Measurements from ENCODE around the gene STRADB. TPM values are rescaled to one million over a fixed set of nuclear protein-coding genes. Genes with fewer than 3 reads are reported as not detected.
"Not testable (repeated sequence)": the region's sequence is repeated elsewhere in the genome, so short reads cannot be mapped to it uniquely, and the experiment has no call there.

The STRADB gene
- total and polyA plus RNA-seq, 2 experiments from 2014 or later: 35.9 to 37.1 TPM

- H3K27me3 Mint-ChIP-seq (ENCODE audit: insufficient read depth, low read depth, poor library complexity): peaks cover 6% of the 10 kb centered on the region
- TF ChIP-seq, protein P1, sequence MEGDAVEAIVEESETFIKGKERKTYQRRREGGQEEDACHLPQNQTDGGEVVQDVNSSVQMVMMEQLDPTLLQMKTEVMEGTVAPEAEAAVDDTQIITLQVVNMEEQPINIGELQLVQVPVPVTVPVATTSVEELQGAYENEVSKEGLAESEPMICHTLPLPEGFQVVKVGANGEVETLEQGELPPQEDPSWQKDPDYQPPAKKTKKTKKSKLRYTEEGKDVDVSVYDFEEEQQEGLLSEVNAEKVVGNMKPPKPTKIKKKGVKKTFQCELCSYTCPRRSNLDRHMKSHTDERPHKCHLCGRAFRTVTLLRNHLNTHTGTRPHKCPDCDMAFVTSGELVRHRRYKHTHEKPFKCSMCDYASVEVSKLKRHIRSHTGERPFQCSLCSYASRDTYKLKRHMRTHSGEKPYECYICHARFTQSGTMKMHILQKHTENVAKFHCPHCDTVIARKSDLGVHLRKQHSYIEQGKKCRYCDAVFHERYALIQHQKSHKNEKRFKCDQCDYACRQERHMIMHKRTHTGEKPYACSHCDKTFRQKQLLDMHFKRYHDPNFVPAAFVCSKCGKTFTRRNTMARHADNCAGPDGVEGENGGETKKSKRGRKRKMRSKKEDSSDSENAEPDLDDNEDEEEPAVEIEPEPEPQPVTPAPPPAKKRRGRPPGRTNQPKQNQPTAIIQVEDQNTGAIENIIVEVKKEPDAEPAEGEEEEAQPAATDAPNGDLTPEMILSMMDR (conservative IDR thresholded peaks at IDR 0.05; ENCODE audit: low read depth in 2 of 2): no peak
- TF ChIP-seq ZNF114 (CRISPR knock-in tag; IDR thresholded peaks at IDR 0.05) (no peak), EZH2 (IDR thresholded peaks at IDR 0.05; ENCODE audit: low read depth, unreplicated experiment) (no peak), JUNB (IDR thresholded peaks at IDR 0.05; ENCODE audit: unreplicated experiment) (no peak), CREB1 (CRISPR knock-in tag; IDR thresholded peaks at IDR 0.05; ENCODE audit: low read depth) (no peak), ETS1 (IDR thresholded peaks at IDR 0.05) (no peak), NANOG (IDR thresholded peaks at IDR 0.05; ENCODE audit: borderline replicate concordance) (no peak), EZH2phosphoT487 (IDR thresholded peaks at IDR 0.05; ENCODE audit: unreplicated experiment) (no peak)
- ATAC-seq: no peak
- Histone ChIP-seq H4K20me1 (replicated peaks; ENCODE audit: insufficient read depth) (no peaks in the 10 kb centered on the region), H3K9me2 (ENCODE audit: insufficient read depth) (peaks cover 5% of the 10 kb centered on the region; the same call in 1 of the 2 replicates), H3F3A (replicated peaks; ENCODE audit: low read depth) (no peaks in the 10 kb centered on the region), H3K36me3 (ENCODE audit: insufficient read depth) (0 out of 2 replicates have a peak, but pooled peaks cover 3% of the 10 kb centered on the region), H3K79me2 (replicated peaks; ENCODE audit: insufficient read depth) (no peaks in the 10 kb centered on the region), H3K27ac (ENCODE audit: low read depth) (no peak overlapping the region), H3K4me2 (no peak overlapping the region), H3K4me3 (no peak overlapping the region), H3K27me3 (ENCODE audit: insufficient read depth) (no peaks in the 10 kb centered on the region), H2AFZ (no peak overlapping the region), H3K4me1 (ENCODE audit: insufficient read depth) (no peaks in the 10 kb centered on the region)
- H3K9me3 Mint-ChIP-seq: peaks cover 9% of the 10 kb centered on the region; the same call in 2 of the 3 replicates
- peak overlapping the region; percentile 70; the same call in 1 of the 2 replicates for H3K27ac Mint-ChIP-seq
- peaks cover 26% of the 10 kb centered on the region for H3K36me3 Mint-ChIP-seq (ENCODE audit: low read depth)
- H3K4me1 Mint-ChIP-seq: peaks cover 3% of the 10 kb centered on the region
- H3K4me3 Mint-ChIP-seq: no peak overlapping the region
- no peak for DNase-seq (ENCODE audit: low spot score)
Observed at GRCh38 chr2:201483342-201483741, 31.8 kb downstream of the STRADB start.

DNA sequence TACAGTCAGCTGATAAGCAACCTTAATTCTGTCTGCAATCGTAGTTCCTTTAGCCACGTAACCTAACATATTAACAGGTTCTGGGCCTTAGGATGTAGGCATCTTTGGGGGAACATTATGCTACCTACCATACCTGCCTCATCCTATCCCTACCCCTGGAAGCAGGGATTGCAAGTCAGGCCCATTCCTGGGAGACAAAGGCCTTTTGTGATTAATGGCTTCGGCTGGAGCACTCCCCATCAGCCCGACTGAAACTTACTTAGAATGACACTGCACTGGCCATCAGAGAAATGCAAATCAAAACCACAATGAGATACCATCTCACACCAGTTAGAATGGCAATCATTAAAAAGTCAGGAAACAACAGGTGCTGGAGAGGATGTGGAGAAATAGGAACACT, 32.2 kb downstream of the STRADB start:
- not testable (repeated sequence) for H3K4me1 ChIP-seq (ENCODE audit: insufficient read depth); H3K9me3 Mint-ChIP-seq; H3K9me2 ChIP-seq (ENCODE audit: insufficient read depth); H2AFZ ChIP-seq; H3K27ac ChIP-seq (ENCODE audit: low read depth); H3K4me2 ChIP-seq; H3F3A ChIP-seq (replicated peaks; ENCODE audit: low read depth); H3K4me1 Mint-ChIP-seq; H3K4me3 ChIP-seq; H3K27me3 ChIP-seq (ENCODE audit: insufficient read depth); H3K79me2 ChIP-seq (replicated peaks; ENCODE audit: insufficient read depth); H3K27me3 Mint-ChIP-seq (ENCODE audit: insufficient read depth, low read depth, poor library complexity); H3K36me3 ChIP-seq (ENCODE audit: insufficient read depth); H4K20me1 ChIP-seq (replicated peaks; ENCODE audit: insufficient read depth); H3K4me3 Mint-ChIP-seq
- peak overlapping the region; percentile 70; the same call in 1 of the 2 replicates for H3K27ac Mint-ChIP-seq
- ATAC-seq (peak; percentile 94), DNase-seq (ENCODE audit: low spot score) (peak; percentile 62)
- peaks cover 22% of the 10 kb centered on the region for H3K36me3 Mint-ChIP-seq (ENCODE audit: low read depth)
